ENCODE measurements around the gene MCF2L. TPM values are rescaled to one million over a fixed set of nuclear protein-coding genes. Genes with fewer than 3 reads are reported as not detected.

MCF2L gene
- total and polyA plus RNA-seq, 7 experiments from 2014 or later: 0.51 to 32.6 (median 19.7) TPM

DNA sequence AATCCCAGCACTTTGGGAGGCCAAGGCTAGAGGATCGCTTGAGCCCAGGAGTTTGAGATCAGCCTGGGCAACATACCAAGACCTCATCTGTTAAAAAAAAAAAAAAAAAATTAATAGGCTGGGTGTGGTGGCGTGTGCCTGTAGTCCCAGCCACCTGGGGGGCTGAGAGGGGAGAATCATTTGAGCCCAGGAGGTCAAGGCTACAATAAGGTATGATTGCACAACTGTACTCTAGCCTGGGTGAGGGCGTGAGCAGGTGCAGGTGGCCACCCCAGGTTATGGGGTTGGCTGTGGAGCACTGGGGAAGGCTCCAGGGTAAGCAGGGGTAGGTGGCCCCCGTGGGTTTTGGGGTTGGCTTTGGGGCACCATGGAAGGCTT lies 33.9 kb downstream of the MCF2L start:
- Mint-ChIP-seq H3K27me3 (peaks cover 0 to 13% (median 0%) of the 10 kb centered on the region in 5 donors), H3K27ac (no peak overlapping the region), H3K4me1 (peaks cover 4 to 36% (median 22%) of the 10 kb centered on the region in 7 donors), H3K4me3 (no peak overlapping the region), H3K36me3 (peaks cover 0 to 11% (median 0%) of the 10 kb centered on the region in 5 donors), H3K9me3 (peaks cover 0 to 5% (median 0%) of the 10 kb centered on the region in 11 donors)
- Histone ChIP-seq H3K27ac (ENCODE audit: low read depth, low read length) (no peak overlapping the region), H3K27me3 (ENCODE audit: control insufficient read depth in 2 of 2, insufficient read depth in 2 of 2, low read length in 2 of 2) (no peaks in the 10 kb centered on the region), H3K9me3 (ENCODE audit: control insufficient read depth in 2 of 3, low read length in 3 of 3) (no peaks in the 10 kb centered on the region), H3K36me3 (ENCODE audit: control insufficient read depth in 2 of 3, insufficient read depth in 3 of 3, low read length in 3 of 3) (no peaks in the 10 kb centered on the region), H3K4me3 (ENCODE audit: low read length) (no peak overlapping the region), H3K4me1 (ENCODE audit: control insufficient read depth in 2 of 2, insufficient read depth in 2 of 2, low read length in 2 of 2) (peaks cover 0 to 7% of the 10 kb centered on the region in 2 donors)
- intact Hi-C loops (cut with micrococcal nuclease): no loop called here
- CTCF ChIA-PET: no interaction called here
- no peak for ATAC-seq
- POLR2A ChIA-PET: no interaction called here
- no peak for DNase-seq

DNA sequence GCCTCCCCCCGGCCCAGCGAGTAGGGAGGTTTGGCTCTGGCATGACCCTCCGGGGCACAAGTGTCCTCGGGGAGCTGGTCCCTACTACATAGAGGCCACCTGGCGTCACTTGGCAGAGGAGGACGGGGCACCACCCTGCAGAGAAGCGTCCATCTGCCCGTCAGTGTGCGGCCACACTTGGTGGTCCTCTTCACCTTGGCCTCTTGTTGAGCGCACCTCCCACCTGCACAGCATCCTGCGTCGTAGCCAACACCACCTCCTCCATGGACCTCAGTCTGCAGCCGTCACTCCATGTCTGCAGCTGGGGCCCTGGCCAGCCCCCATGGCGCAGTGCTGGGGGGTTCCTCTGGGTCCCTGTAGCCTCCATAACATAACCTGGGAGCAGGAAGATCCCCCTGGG lies 35.1 kb downstream of the MCF2L start:
- DNase-seq: no peak
- Histone ChIP-seq H3K4me1 (ENCODE audit: control insufficient read depth in 2 of 2, insufficient read depth in 2 of 2, low read length in 2 of 2) (peaks cover 0 to 7% of the 10 kb centered on the region in 2 donors), H3K9me3 (ENCODE audit: control insufficient read depth in 2 of 3, low read length in 3 of 3) (no peaks in the 10 kb centered on the region), H3K27me3 (ENCODE audit: control insufficient read depth in 2 of 2, insufficient read depth in 2 of 2, low read length in 2 of 2) (no peaks in the 10 kb centered on the region), H3K27ac (ENCODE audit: low read depth, low read length) (no peak overlapping the region), H3K4me3 (ENCODE audit: low read length) (no peak overlapping the region), H3K36me3 (ENCODE audit: control insufficient read depth in 2 of 3, insufficient read depth in 3 of 3, low read length in 3 of 3) (no peaks in the 10 kb centered on the region)
- Mint-ChIP-seq H3K4me3 (no peak overlapping the region), H3K4me1 (peaks cover 4 to 35% (median 21%) of the 10 kb centered on the region in 7 donors), H3K27ac (no peak overlapping the region), H3K9me3 (peaks cover 0 to 5% (median 0%) of the 10 kb centered on the region in 11 donors), H3K27me3 (peaks cover 0 to 13% (median 0%) of the 10 kb centered on the region in 5 donors), H3K36me3 (peaks cover 0 to 15% (median 0%) of the 10 kb centered on the region in 5 donors)
- intact Hi-C loops (cut with micrococcal nuclease): no loop called here
- ChIA-PET POLR2A (no interaction called here), CTCF (no interaction called here)
- ATAC-seq: no peak

DNA sequence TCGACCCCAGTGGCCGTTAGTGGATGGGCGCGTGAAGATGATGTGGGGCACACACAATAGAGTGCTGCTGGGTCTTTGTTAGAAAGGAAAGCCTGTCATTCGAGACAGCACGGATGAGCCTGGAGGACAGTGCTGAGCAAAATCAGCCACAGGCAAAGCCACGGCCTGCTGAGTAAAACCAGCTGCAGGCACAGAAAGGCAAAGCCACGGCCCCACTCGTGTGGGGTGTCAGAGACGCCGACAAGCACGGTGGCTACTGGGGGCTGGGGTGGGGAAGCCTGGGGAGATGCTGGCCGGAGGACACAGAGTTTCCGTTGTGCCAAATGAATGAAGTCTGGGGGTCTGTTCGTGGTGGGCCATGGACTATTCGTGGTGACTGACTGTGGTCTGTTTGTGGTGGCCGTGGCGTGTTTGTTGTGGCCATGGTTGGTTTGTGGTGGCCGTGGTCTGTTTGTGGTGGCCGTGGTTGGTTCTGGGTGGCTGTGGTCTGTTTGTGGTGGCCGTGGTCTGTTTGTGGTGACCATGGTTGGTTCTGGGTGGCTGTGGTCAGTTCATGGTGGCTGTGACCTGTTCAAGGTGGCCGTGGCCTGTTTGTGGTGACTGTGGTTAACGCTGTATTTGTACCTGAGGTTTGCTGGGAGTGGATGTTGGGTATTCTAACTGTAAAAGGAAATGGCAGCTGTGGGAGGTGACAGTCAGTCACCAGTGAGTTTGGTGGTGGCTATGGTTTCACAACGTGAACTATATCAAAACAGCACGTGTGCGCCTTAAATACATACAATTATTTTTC lies 36.3 kb downstream of the MCF2L start:
- Mint-ChIP-seq H3K9me3 (peaks cover 0 to 5% (median 0%) of the 10 kb centered on the region in 11 donors), H3K27me3 (peaks cover 0 to 10% (median 0%) of the 10 kb centered on the region in 5 donors), H3K36me3 (peaks cover 0 to 15% (median 0%) of the 10 kb centered on the region in 5 donors), H3K4me3 (peak overlapping the region in 2 of 10 donors; percentile 43 to 54), H3K4me1 (peaks cover 4 to 33% (median 15%) of the 10 kb centered on the region in 7 donors), H3K27ac (peak overlapping the region in 4 of 9 donors; percentile 58 to 86 (median 76))
- no peak overlapping the region for H3K4me3 ChIP-seq (ENCODE audit: low read length)
- intact Hi-C loops (cut with micrococcal nuclease): no loop called here
- no peaks in the 10 kb centered on the region for H3K27me3 ChIP-seq (ENCODE audit: control insufficient read depth in 2 of 2, insufficient read depth in 2 of 2, low read length in 2 of 2)
- H3K4me1 ChIP-seq (ENCODE audit: control insufficient read depth in 2 of 2, insufficient read depth in 2 of 2, low read length in 2 of 2): peaks cover 0 to 7% of the 10 kb centered on the region in 2 donors
- no peak overlapping the region for H3K27ac ChIP-seq (ENCODE audit: low read depth, low read length)
- CTCF ChIA-PET: no interaction called here
- no peaks in the 10 kb centered on the region for H3K9me3 ChIP-seq (ENCODE audit: control insufficient read depth in 2 of 3, low read length in 3 of 3)
- DNase-seq: no peak
- POLR2A ChIA-PET: no interaction called here
- ATAC-seq: no peak
- H3K36me3 ChIP-seq (ENCODE audit: control insufficient read depth in 2 of 3, insufficient read depth in 3 of 3, low read length in 3 of 3): no peaks in the 10 kb centered on the region

DNA sequence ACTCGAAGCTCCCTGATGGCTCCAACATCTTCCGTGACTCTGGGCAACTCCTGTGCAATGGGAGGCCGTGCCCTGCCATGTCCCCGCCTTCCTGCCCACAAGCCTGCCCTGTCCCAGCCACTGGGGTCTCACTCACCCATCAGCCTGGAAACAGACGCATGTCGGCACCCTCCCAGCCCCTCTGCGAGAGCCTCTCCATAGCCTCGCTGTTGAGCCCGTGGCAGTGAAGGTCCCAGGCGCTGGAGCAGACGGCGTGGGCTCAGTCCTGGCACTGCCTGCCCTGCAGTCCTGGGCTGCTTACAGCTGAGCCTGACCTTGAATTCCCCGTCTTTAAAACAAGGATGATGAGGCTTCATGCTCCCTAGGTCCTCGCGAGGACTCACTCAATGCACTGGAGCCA lies 37.0 kb downstream of the MCF2L start:
- H3K27ac ChIP-seq (ENCODE audit: low read depth, low read length): no peak overlapping the region
- no peak overlapping the region for H3K27ac Mint-ChIP-seq
- peaks cover 4 to 30% (median 19%) of the 10 kb centered on the region in 7 donors for H3K4me1 Mint-ChIP-seq
- no peaks in the 10 kb centered on the region for H3K27me3 ChIP-seq (ENCODE audit: control insufficient read depth in 2 of 2, insufficient read depth in 2 of 2, low read length in 2 of 2)
- ATAC-seq: no peak
- no peaks in the 10 kb centered on the region for H3K9me3 ChIP-seq (ENCODE audit: control insufficient read depth in 2 of 3, low read length in 3 of 3)
- H3K4me1 ChIP-seq (ENCODE audit: control insufficient read depth in 2 of 2, insufficient read depth in 2 of 2, low read length in 2 of 2): peaks cover 0 to 7% of the 10 kb centered on the region in 2 donors
- ChIA-PET POLR2A (no interaction called here), CTCF (no interaction called here)
- peaks cover 0 to 6% (median 0%) of the 10 kb centered on the region in 5 donors for H3K27me3 Mint-ChIP-seq
- no peak for DNase-seq
- no peaks in the 10 kb centered on the region for H3K36me3 ChIP-seq (ENCODE audit: control insufficient read depth in 2 of 3, insufficient read depth in 3 of 3, low read length in 3 of 3)
- peaks cover 0 to 15% (median 0%) of the 10 kb centered on the region in 5 donors for H3K36me3 Mint-ChIP-seq
- no peak overlapping the region for H3K4me3 ChIP-seq (ENCODE audit: low read length)
- H3K4me3 Mint-ChIP-seq: no peak overlapping the region
- H3K9me3 Mint-ChIP-seq: peaks cover 0 to 5% (median 0%) of the 10 kb centered on the region in 11 donors
- intact Hi-C loops (cut with micrococcal nuclease): no loop called here

DNA sequence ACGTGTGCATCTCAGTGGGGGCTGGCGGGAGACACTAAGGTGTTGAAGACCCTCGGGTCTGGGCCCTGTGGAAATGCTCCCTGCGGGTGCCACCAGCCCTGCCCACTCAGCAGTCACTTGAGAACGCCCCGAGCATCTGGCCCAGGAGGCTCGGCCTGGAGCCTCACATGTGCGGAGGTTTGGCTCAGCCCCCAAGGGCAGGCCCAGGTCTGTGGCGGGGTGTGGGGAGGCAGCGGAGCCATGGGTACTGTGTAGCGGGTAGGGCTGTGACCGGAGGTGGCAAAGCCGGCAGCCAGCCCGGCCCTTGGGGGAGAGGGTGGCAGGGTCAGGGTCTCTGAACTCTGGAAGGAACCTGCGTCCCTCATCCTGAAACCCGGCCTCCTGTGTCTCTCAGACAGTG lies 37.6 kb downstream of the MCF2L start:
- Histone ChIP-seq H3K4me3 (ENCODE audit: low read length) (no peak overlapping the region), H3K4me1 (ENCODE audit: control insufficient read depth in 2 of 2, insufficient read depth in 2 of 2, low read length in 2 of 2) (peaks cover 0 to 7% of the 10 kb centered on the region in 2 donors), H3K9me3 (ENCODE audit: control insufficient read depth in 2 of 3, low read length in 3 of 3) (no peaks in the 10 kb centered on the region), H3K27me3 (ENCODE audit: control insufficient read depth in 2 of 2, insufficient read depth in 2 of 2, low read length in 2 of 2) (no peaks in the 10 kb centered on the region), H3K27ac (ENCODE audit: low read depth, low read length) (no peak overlapping the region), H3K36me3 (ENCODE audit: control insufficient read depth in 2 of 3, insufficient read depth in 3 of 3, low read length in 3 of 3) (no peaks in the 10 kb centered on the region)
- ATAC-seq (no peak), DNase-seq (no peak)
- H3K9me3 Mint-ChIP-seq: peaks cover 0 to 5% (median 0%) of the 10 kb centered on the region in 11 donors
- H3K36me3 Mint-ChIP-seq: peaks cover 0 to 20% (median 3%) of the 10 kb centered on the region in 5 donors
- H3K4me1 Mint-ChIP-seq: peaks cover 6 to 31% (median 18%) of the 10 kb centered on the region in 7 donors
- H3K27ac Mint-ChIP-seq: no peak overlapping the region
- H3K4me3 Mint-ChIP-seq: no peak overlapping the region
- CTCF ChIA-PET: no interaction called here
- intact Hi-C loops (cut with micrococcal nuclease): no loop called here
- peaks cover 0 to 2% (median 0%) of the 10 kb centered on the region in 5 donors for H3K27me3 Mint-ChIP-seq
- POLR2A ChIA-PET: no interaction called here

DNA sequence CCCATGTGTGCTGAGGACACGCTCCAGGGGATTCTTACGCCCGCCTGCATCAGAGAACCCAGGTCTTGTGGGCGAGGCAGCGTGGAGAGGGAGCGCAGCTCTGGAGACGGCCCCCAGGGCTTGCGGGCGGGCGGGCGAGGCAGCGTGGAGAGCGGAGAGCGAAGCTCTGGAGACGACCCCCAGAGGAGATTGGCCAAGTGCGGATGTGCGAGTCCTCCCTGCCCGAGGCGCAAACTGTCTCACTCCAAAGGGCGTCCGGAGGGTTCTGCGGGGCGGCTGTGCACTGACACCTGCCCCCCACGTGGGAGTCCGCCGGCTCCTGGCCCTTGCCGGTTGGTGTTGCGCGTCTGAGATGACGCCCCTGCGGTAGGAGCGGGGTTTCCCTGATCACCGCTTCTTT lies 39.8 kb downstream of the MCF2L start:
- DNase-seq: no peak
- ChIA-PET POLR2A (no interaction called here), CTCF (no interaction called here)
- Histone ChIP-seq H3K27me3 (ENCODE audit: control insufficient read depth in 2 of 2, insufficient read depth in 2 of 2, low read length in 2 of 2) (no peaks in the 10 kb centered on the region), H3K36me3 (ENCODE audit: control insufficient read depth in 2 of 3, insufficient read depth in 3 of 3, low read length in 3 of 3) (no peaks in the 10 kb centered on the region), H3K27ac (ENCODE audit: low read depth, low read length) (no peak overlapping the region), H3K9me3 (ENCODE audit: control insufficient read depth in 2 of 3, low read length in 3 of 3) (no peaks in the 10 kb centered on the region), H3K4me1 (ENCODE audit: control insufficient read depth in 2 of 2, insufficient read depth in 2 of 2, low read length in 2 of 2) (peaks cover 0 to 7% of the 10 kb centered on the region in 2 donors), H3K4me3 (ENCODE audit: low read length) (no peak overlapping the region)
- no peak overlapping the region for H3K27ac Mint-ChIP-seq
- intact Hi-C loops (cut with micrococcal nuclease): no loop called here
- no peak overlapping the region for H3K4me3 Mint-ChIP-seq
- peaks cover 0 to 20% (median 3%) of the 10 kb centered on the region in 5 donors for H3K36me3 Mint-ChIP-seq
- H3K27me3 Mint-ChIP-seq: peaks cover 0 to 2% (median 0%) of the 10 kb centered on the region in 5 donors
- no peak for ATAC-seq
- H3K9me3 Mint-ChIP-seq: peaks cover 0 to 10% (median 0%) of the 10 kb centered on the region in 11 donors
- peaks cover 6 to 31% (median 15%) of the 10 kb centered on the region in 7 donors for H3K4me1 Mint-ChIP-seq

Data from naive thymus-derived CD4-positive, alpha-beta T cell (primary cell).